H9 (cell line): ENCODE results near the gene TMEM191C. TPM values are rescaled to one million over a fixed set of nuclear protein-coding genes. Genes with fewer than 3 reads are reported as not detected.

Source experiments
- DNase-seq: peaks from one replicate; pipeline ENCODE4 v3.0.0-alpha.2; 2017
- H2AFZ ChIP-seq: one replicate; pipeline ENCODE4 v1.6.1; 2013; ENCODE audit warnings: mild to moderate bottlenecking, low read length, control low read depth, moderate library complexity
- H2AK5ac ChIP-seq: 2 replicates; pipeline ENCODE4 v1.6.1; 2013; ENCODE audit warnings: low read length, control low read depth, mixed read lengths; ENCODE audit not compliant: insufficient read length
- H2BK120ac ChIP-seq: one replicate; pipeline ENCODE4 v1.6.1; 2013; ENCODE audit warnings: low read depth, mild to moderate bottlenecking, low read length, control low read depth, inconsistent platforms; ENCODE audit not compliant: poor library complexity, severe bottlenecking
- H2BK12ac ChIP-seq: 2 replicates; pipeline ENCODE4 v1.6.1; 2013; ENCODE audit warnings: low read length, control low read depth, mixed read lengths, low read depth; ENCODE audit not compliant: insufficient read length
- H2BK15ac ChIP-seq: 2 replicates; pipeline ENCODE4 v1.6.1; 2013; ENCODE audit warnings: low read depth, low read length, control low read depth
- H2BK20ac ChIP-seq: one replicate; pipeline ENCODE4 v1.6.1; 2013; ENCODE audit warnings: low read depth, mild to moderate bottlenecking, low read length, control low read depth, inconsistent platforms; ENCODE audit not compliant: poor library complexity, severe bottlenecking
- H2BK5ac ChIP-seq: 2 replicates; pipeline ENCODE4 v1.6.1; 2013; ENCODE audit warnings: low read length, control low read depth, mixed read lengths; ENCODE audit not compliant: insufficient read length
- H3K14ac ChIP-seq: 2 replicates; pipeline ENCODE4 v1.6.1; 2013; ENCODE audit warnings: low read length, control low read depth; ENCODE audit not compliant: insufficient read depth
- H3K18ac ChIP-seq: 2 replicates; pipeline ENCODE4 v1.6.1; 2013; ENCODE audit warnings: low read depth, mild to moderate bottlenecking, mixed read lengths, low read length, control low read depth; ENCODE audit not compliant: insufficient read length
- H3K23ac ChIP-seq: 2 replicates; pipeline ENCODE4 v1.6.1; 2013; ENCODE audit warnings: low read length, control low read depth, mixed read lengths, low read depth; ENCODE audit not compliant: insufficient read length
- H3K23me2 ChIP-seq: 2 replicates; pipeline ENCODE4 v1.6.1; 2013; ENCODE audit warnings: low read depth, mild to moderate bottlenecking, mixed read lengths, low read length, control low read depth; ENCODE audit not compliant: insufficient read length, poor library complexity, severe bottlenecking
- H3K27ac ChIP-seq: 2 replicates; pipeline ENCODE4 v1.5.1; 2013; ENCODE audit warnings: low read length, control low read depth, mixed read lengths, low read depth; ENCODE audit not compliant: insufficient read length
- H3K27me3 ChIP-seq: 2 replicates; pipeline ENCODE4 v1.6.1; 2013; ENCODE audit warnings: low read length, control low read depth, inconsistent platforms; ENCODE audit not compliant: insufficient read depth
- H3K4ac ChIP-seq: 2 replicates; pipeline ENCODE4 v1.6.1; 2013; ENCODE audit warnings: low read depth, mild to moderate bottlenecking, control low read depth, inconsistent platforms, low read length, moderate library complexity
- H3K4me1 ChIP-seq: 2 replicates; pipeline ENCODE4 v1.6.1; 2013; ENCODE audit warnings: low read length, control low read depth, inconsistent platforms; ENCODE audit not compliant: insufficient read depth
- H3K4me2 ChIP-seq: 2 replicates; pipeline ENCODE4 v1.6.1; 2013; ENCODE audit warnings: low read length, control low read depth, mixed read lengths; ENCODE audit not compliant: insufficient read length, insufficient read depth
- H3K56ac ChIP-seq: 2 replicates; pipeline ENCODE4 v1.6.1; 2013; ENCODE audit warnings: low read depth, mild to moderate bottlenecking, mixed read lengths, low read length, control low read depth; ENCODE audit not compliant: insufficient read length
- H3K79me1 ChIP-seq: 2 replicates; pipeline ENCODE4 v1.6.1; 2013; ENCODE audit warnings: low read depth, mild to moderate bottlenecking, moderate library complexity, low read length, control low read depth, inconsistent platforms; ENCODE audit not compliant: insufficient read depth, poor library complexity, severe bottlenecking
- H3K79me2 ChIP-seq: 2 replicates; pipeline ENCODE4 v1.6.1; 2013; ENCODE audit warnings: low read length, control low read depth, inconsistent platforms; ENCODE audit not compliant: insufficient read depth
- H3K9ac ChIP-seq: 2 replicates; pipeline ENCODE4 v1.6.1; 2013; ENCODE audit warnings: low read length, control low read depth, mixed read lengths; ENCODE audit not compliant: insufficient read length; ENCODE audit errors: extremely low read depth
- H3K9me3 ChIP-seq: one replicate; pipeline ENCODE4 v1.6.1; 2013; ENCODE audit warnings: low read depth, low read length, inconsistent platforms; ENCODE audit not compliant: control insufficient read depth
- H3T11ph ChIP-seq: one replicate; pipeline ENCODE4 v1.6.1; 2013; ENCODE audit warnings: mild to moderate bottlenecking, low read length, control low read depth, inconsistent platforms
- H4K20me1 ChIP-seq: one replicate; pipeline ENCODE4 v1.6.1; 2013; ENCODE audit not compliant: control insufficient read depth, insufficient read length, insufficient read depth
- H4K5ac ChIP-seq: 2 replicates; pipeline ENCODE4 v1.6.1; 2013; ENCODE audit warnings: low read depth, mild to moderate bottlenecking, mixed read lengths, low read length, control low read depth; ENCODE audit not compliant: insufficient read length
- H4K8ac ChIP-seq: replicated peaks from 2 replicates; pipeline ENCODE4 v1.6.1; 2013; ENCODE audit warnings: low read length, control low read depth, mixed read lengths, low read depth; ENCODE audit not compliant: insufficient read length
- H4K91ac ChIP-seq: 2 replicates; pipeline ENCODE4 v1.6.1; 2013; ENCODE audit warnings: low read depth, mild to moderate bottlenecking, moderate library complexity, mixed read lengths, low read length, control low read depth; ENCODE audit not compliant: insufficient read length
- H3K27ac Mint-ChIP-seq, 3 experiments: 2 replicates in 2 of 3; 3 replicates in 1 of 3; pipeline ENCODE4 v1.8.0; 2020 to 2021; ENCODE audit warnings: mixed read lengths in 3 of 3, mild to moderate bottlenecking in 1 of 3, moderate library complexity in 1 of 3
- H3K27me3 Mint-ChIP-seq: 2 replicates; pipeline ENCODE4 v1.8.0; 2021; ENCODE audit warnings: low read depth, mild to moderate bottlenecking, moderate library complexity, mixed read lengths
- H3K36me3 Mint-ChIP-seq, 3 experiments: 2 replicates in 2 of 3; 3 replicates in 1 of 3; pipeline ENCODE4 v1.8.0; 2020 to 2021; ENCODE audit warnings: low read depth in 3 of 3, mixed read lengths in 3 of 3; ENCODE audit not compliant: insufficient read depth in 1 of 3
- H3K4me1 Mint-ChIP-seq, 2 experiments: 2 replicates each; pipeline ENCODE4 v1.8.0; 2020; ENCODE audit warnings: mixed read lengths in 2 of 2
- H3K4me3 Mint-ChIP-seq, 2 experiments: 2 replicates in 1 of 2; 3 replicates in 1 of 2; pipeline ENCODE4 v1.8.0; 2020 to 2021; ENCODE audit warnings: mild to moderate bottlenecking in 2 of 2, mixed read lengths in 2 of 2, moderate library complexity in 1 of 2
- H3K9me3 Mint-ChIP-seq, 2 experiments: 2 replicates in 1 of 2; 3 replicates in 1 of 2; pipeline ENCODE4 v1.8.0; 2020; ENCODE audit warnings: mild to moderate bottlenecking in 2 of 2, mixed read lengths in 2 of 2, moderate library complexity in 1 of 2
- WGBS: extraction: QIAGEN DNeasy Blood & Tissue Kit; methylation state at CpG from one replicate; pipeline ENCODE4 v1.1.7; 2013; ENCODE audit warnings: missing lambda C conversion rate, low lambda C conversion rate, mixed read lengths; ENCODE audit not compliant: insufficient read length; ENCODE audit errors: extremely low coverage; 5-methylcytosine and 5-hydroxymethylcytosine counted together
- total RNA-seq: library from RNA; stranded (reverse); gene quantifications from 2 replicates; pipeline ENCODE4 v1.2.1, GENCODE V29; 2021
- TF ChIP-seq, protein P1 (sequence below): fragments of 200-600 bp; sonication (generic); conservative IDR thresholded peaks from 3 replicates; pipeline ENCODE4 v1.8.0; 2021; ENCODE audit warnings: antibody characterized with exemption, mild to moderate bottlenecking

The TMEM191C gene
- total RNA-seq, 1 experiment from 2014 or later = 4.2 TPM

DNA sequence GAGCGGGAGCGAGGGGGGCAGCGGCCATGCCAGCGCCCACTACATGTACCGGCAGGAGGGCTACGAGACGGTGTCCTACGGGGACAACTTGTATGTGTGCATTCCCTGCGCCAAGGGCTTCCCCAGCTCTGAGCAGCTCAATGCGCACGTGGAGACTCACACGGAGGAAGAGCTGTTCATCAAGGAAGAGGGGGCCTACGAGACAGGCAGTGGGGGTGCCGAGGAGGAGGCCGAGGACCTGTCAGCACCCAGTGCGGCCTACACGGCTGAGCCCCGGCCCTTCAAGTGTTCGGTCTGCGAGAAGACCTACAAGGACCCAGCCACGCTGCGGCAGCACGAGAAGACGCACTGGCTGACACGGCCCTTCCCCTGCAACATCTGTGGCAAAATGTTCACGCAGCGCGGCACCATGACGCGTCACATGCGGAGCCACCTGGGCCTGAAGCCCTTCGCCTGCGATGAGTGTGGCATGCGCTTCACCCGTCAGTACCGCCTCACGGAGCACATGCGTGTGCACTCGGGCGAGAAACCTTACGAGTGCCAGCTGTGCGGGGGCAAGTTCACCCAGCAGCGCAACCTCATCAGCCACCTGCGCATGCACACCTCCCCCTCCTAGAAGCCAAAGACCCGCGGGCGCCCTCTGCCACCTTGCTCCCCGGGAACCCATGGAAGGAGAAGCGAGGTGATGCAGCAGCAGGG lies 20.9 kb upstream of the TMEM191C start:
- no peaks in the 10 kb centered on the region for H3K27me3 Mint-ChIP-seq
- Histone ChIP-seq H2AFZ (no peak overlapping the region), H4K91ac (no peak overlapping the region), H3K18ac (no peak overlapping the region), H3K4me1 (no peaks in the 10 kb centered on the region; the same call in 1 of the 2 replicates), H4K5ac (no peak overlapping the region), H3K4me2 (no peak overlapping the region), H3T11ph (no peak overlapping the region), H3K27ac (no peak overlapping the region), H3K27me3 (no peaks in the 10 kb centered on the region), H3K23ac (no peak overlapping the region), H3K9me3 (no peaks in the 10 kb centered on the region), H4K8ac (peak overlapping the region; percentile 36), H2BK5ac (no peak overlapping the region), H2BK120ac (no peak overlapping the region), H2AK5ac (no peak overlapping the region), H3K4ac (no peak overlapping the region), H2BK20ac (no peak overlapping the region), H3K9ac (no peak overlapping the region), H3K79me2 (no peaks in the 10 kb centered on the region), H3K23me2 (no peaks in the 10 kb centered on the region), H4K20me1 (no peaks in the 10 kb centered on the region), H3K56ac (no peak overlapping the region), H3K14ac (no peak overlapping the region; the same call in 1 of the 2 replicates), H3K79me1 (peaks cover 5% of the 10 kb centered on the region), H2BK12ac (no peak overlapping the region), H2BK15ac (no peak overlapping the region)
- peak overlapping the region in 1 of 3 experiments; percentile 80; a peak in 2 of 7 replicates for H3K27ac Mint-ChIP-seq
- peaks cover 5 to 30% (median 21%) of the 10 kb centered on the region in 3 experiments; a peak in 6 of 7 replicates for H3K36me3 Mint-ChIP-seq
- H3K4me3 Mint-ChIP-seq = no peak overlapping the region
- DNase-seq = peak; percentile 24
- TF ChIP-seq, protein P1, sequence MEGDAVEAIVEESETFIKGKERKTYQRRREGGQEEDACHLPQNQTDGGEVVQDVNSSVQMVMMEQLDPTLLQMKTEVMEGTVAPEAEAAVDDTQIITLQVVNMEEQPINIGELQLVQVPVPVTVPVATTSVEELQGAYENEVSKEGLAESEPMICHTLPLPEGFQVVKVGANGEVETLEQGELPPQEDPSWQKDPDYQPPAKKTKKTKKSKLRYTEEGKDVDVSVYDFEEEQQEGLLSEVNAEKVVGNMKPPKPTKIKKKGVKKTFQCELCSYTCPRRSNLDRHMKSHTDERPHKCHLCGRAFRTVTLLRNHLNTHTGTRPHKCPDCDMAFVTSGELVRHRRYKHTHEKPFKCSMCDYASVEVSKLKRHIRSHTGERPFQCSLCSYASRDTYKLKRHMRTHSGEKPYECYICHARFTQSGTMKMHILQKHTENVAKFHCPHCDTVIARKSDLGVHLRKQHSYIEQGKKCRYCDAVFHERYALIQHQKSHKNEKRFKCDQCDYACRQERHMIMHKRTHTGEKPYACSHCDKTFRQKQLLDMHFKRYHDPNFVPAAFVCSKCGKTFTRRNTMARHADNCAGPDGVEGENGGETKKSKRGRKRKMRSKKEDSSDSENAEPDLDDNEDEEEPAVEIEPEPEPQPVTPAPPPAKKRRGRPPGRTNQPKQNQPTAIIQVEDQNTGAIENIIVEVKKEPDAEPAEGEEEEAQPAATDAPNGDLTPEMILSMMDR = no peak
- no CpG with 5 or more reads among the region's 49 CpGs for WGBS
- no peaks in the 10 kb centered on the region for H3K9me3 Mint-ChIP-seq
- H3K4me1 Mint-ChIP-seq = peaks cover 16 to 38% of the 10 kb centered on the region in 2 experiments
